ENCODE data around the gene RAB6B. TPM values are rescaled to one million over a fixed set of nuclear protein-coding genes. Genes with fewer than 3 reads are reported as not detected.

Gene RAB6B
- total and polyA plus RNA-seq, 4 experiments from 2014 or later: 0.34 to 1.8 (median 0.46) TPM

DNA sequence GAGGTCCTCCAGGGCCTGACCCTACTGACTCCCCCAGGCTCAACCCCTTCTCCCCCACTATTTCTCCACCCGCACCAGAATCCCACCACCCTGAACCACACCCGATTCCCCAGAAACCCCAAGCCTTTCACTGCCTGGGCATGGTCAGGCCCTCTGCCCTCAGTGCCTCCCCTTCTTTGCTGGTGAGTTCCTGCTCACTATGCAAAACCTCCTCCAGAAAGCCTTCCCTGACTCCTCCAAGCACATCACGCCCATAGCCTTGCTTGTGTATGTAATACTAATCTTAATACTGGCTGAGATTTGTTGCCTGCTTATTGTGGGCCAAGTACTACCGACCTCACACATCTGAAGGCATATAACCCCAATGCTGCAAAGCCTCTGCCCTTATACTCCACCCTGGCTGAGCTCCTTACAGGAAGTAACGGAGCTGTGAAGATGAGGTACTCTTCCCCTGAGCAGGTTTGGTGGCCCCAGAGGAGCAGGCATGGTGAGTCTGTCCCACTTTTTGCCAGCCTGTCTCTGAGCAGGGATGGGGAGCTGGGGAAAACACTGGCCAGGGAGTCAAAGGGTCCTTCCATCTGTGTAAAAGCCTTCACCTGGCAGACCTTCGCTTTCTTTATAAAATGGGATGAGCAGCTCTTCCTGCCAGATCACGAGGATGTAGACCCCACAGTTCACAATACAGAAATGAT is 9.5 kb downstream of the RAB6B start:
- ChIA-PET POLR2A (ENCODE audit: partially characterized antibody) (no interaction called here), CTCF (ENCODE audit: partially characterized antibody) (no interaction called here)
- H3K36me3 ChIP-seq (ENCODE audit: insufficient read depth, low read length): no peaks in the 10 kb centered on the region
- no peaks in the 10 kb centered on the region for H3K9me3 Mint-ChIP-seq
- DNase-seq: no peak
- H3K9me3 ChIP-seq (ENCODE audit: control insufficient read depth in 1 of 2, low read length in 2 of 2): no peaks in the 10 kb centered on the region
- peaks cover 9% of the 10 kb centered on the region for H3K4me1 ChIP-seq (ENCODE audit: insufficient read depth, low read length)
- H3K36me3 Mint-ChIP-seq: no peaks in the 10 kb centered on the region
- no peak overlapping the region for H3K27ac Mint-ChIP-seq
- no peak overlapping the region for H3K27ac ChIP-seq (ENCODE audit: low read depth, low read length)
- no peak overlapping the region for H3K4me3 ChIP-seq (ENCODE audit: low read length in 2 of 2)
- H3K27me3 ChIP-seq (ENCODE audit: insufficient read depth, low read length): no peaks in the 10 kb centered on the region
- intact Hi-C loops (cut with micrococcal nuclease): no loop called here
- no peak overlapping the region for H3K4me3 Mint-ChIP-seq
- peaks cover 10 to 13% of the 10 kb centered on the region in 2 donors for H3K27me3 Mint-ChIP-seq
- H3K4me1 Mint-ChIP-seq: peaks cover 0 to 32% (median 19%) of the 10 kb centered on the region in 4 donors

DNA sequence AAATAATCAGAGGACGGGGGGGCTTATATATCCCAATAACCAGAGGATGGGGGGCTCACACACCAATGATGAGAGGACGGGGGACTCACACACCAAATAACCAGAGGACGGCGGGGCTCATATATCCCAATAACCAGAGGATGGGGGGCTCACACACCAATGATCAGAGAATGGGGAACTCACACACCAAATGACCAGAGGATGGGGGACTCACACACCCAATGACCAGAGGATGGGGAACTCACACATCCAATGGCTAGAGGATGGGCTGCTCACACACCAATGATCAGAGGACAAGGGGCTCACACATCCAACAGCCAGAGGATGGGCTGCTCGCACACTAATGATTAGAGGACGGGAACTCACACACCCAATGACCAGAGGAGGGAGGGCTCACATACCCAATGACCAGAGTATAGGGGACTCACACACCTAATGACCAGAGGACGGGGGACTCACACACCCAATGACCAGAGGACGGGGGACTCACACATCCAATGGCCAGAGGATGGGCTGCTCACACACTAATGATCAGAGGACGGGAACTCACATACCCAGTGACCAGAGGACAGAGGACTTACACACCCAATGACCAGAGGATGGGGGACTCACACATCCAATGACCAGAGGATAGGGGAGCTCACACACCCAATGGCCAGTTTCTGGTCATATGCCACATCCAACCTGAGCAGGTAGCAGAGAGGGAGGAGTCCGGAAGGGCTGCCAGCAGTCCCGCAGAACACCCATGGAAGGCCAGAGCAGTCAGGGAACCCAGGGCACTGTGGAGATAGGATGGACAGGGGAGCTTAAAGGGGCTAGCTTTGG is 10.6 kb downstream of the RAB6B start:
- Mint-ChIP-seq H3K4me1 (peaks cover 0 to 40% (median 23%) of the 10 kb centered on the region in 4 donors), H3K36me3 (no peaks in the 10 kb centered on the region), H3K27ac (peak overlapping the region in 1 of 7 donors; percentile 59), H3K4me3 (no peak overlapping the region), H3K27me3 (peaks cover 7 to 10% of the 10 kb centered on the region in 2 donors), H3K9me3 (no peaks in the 10 kb centered on the region)
- Histone ChIP-seq H3K9me3 (ENCODE audit: control insufficient read depth in 1 of 2, low read length in 2 of 2) (no peaks in the 10 kb centered on the region), H3K27ac (ENCODE audit: low read depth, low read length) (no peak overlapping the region), H3K27me3 (ENCODE audit: insufficient read depth, low read length) (no peaks in the 10 kb centered on the region), H3K4me3 (ENCODE audit: low read length in 2 of 2) (no peak overlapping the region), H3K36me3 (ENCODE audit: insufficient read depth, low read length) (no peaks in the 10 kb centered on the region), H3K4me1 (ENCODE audit: insufficient read depth, low read length) (peaks cover 13% of the 10 kb centered on the region)
- intact Hi-C loops (cut with micrococcal nuclease): no loop called here
- DNase-seq: no peak
- ChIA-PET CTCF (ENCODE audit: partially characterized antibody) (no interaction called here), POLR2A (ENCODE audit: partially characterized antibody) (no interaction called here)

GRCh38 chr3:133884054-133884886 is 11.4 kb downstream of the RAB6B start:
- Histone ChIP-seq H3K27me3 (ENCODE audit: insufficient read depth, low read length) (no peaks in the 10 kb centered on the region), H3K27ac (ENCODE audit: low read depth, low read length) (no peak overlapping the region), H3K4me3 (ENCODE audit: low read length in 2 of 2) (no peak overlapping the region), H3K4me1 (ENCODE audit: insufficient read depth, low read length) (peaks cover 13% of the 10 kb centered on the region), H3K9me3 (ENCODE audit: control insufficient read depth in 1 of 2, low read length in 2 of 2) (no peaks in the 10 kb centered on the region), H3K36me3 (ENCODE audit: insufficient read depth, low read length) (no peaks in the 10 kb centered on the region)
- H3K36me3 Mint-ChIP-seq: no peaks in the 10 kb centered on the region
- CTCF ChIA-PET (ENCODE audit: partially characterized antibody): no interaction called here
- H3K9me3 Mint-ChIP-seq: peaks cover 0 to 6% (median 1%) of the 10 kb centered on the region in 8 donors
- peaks cover 5 to 10% of the 10 kb centered on the region in 2 donors for H3K27me3 Mint-ChIP-seq
- POLR2A ChIA-PET (ENCODE audit: partially characterized antibody): no interaction called here
- no peak overlapping the region for H3K4me3 Mint-ChIP-seq
- intact Hi-C loops (cut with micrococcal nuclease): no loop called here
- peaks cover 0 to 44% (median 23%) of the 10 kb centered on the region in 4 donors for H3K4me1 Mint-ChIP-seq
- DNase-seq: no peak
- peak overlapping the region in 3 of 7 donors; percentile 57 to 88 (median 61) for H3K27ac Mint-ChIP-seq

- CTCF ChIA-PET (ENCODE audit: partially characterized antibody): no interaction called here
- POLR2A ChIA-PET (ENCODE audit: partially characterized antibody): no interaction called here
- no peak for DNase-seq
- Mint-ChIP-seq H3K36me3 (no peaks in the 10 kb centered on the region), H3K4me3 (peak overlapping the region in 3 of 8 donors; percentile 3 to 17 (median 13)), H3K4me1 (peaks cover 0 to 44% (median 23%) of the 10 kb centered on the region in 4 donors), H3K27me3 (peaks cover 5 to 10% of the 10 kb centered on the region in 2 donors), H3K9me3 (peaks cover 0 to 12% (median 4%) of the 10 kb centered on the region in 8 donors), H3K27ac (peak overlapping the region in 2 of 7 donors; percentile 79 to 88)
- H3K27me3 ChIP-seq (ENCODE audit: insufficient read depth, low read length): no peaks in the 10 kb centered on the region
- no peak overlapping the region for H3K27ac ChIP-seq (ENCODE audit: low read depth, low read length)
- intact Hi-C loops (cut with micrococcal nuclease): no loop called here
- H3K36me3 ChIP-seq (ENCODE audit: insufficient read depth, low read length): no peaks in the 10 kb centered on the region
- H3K9me3 ChIP-seq (ENCODE audit: control insufficient read depth in 1 of 2, low read length in 2 of 2): no peaks in the 10 kb centered on the region
- H3K4me1 ChIP-seq (ENCODE audit: insufficient read depth, low read length): peaks cover 13% of the 10 kb centered on the region
- no peak overlapping the region for H3K4me3 ChIP-seq (ENCODE audit: low read length in 2 of 2)
Measured at GRCh38 chr3:133883641-133884040, 12.0 kb downstream of the RAB6B start.

DNA sequence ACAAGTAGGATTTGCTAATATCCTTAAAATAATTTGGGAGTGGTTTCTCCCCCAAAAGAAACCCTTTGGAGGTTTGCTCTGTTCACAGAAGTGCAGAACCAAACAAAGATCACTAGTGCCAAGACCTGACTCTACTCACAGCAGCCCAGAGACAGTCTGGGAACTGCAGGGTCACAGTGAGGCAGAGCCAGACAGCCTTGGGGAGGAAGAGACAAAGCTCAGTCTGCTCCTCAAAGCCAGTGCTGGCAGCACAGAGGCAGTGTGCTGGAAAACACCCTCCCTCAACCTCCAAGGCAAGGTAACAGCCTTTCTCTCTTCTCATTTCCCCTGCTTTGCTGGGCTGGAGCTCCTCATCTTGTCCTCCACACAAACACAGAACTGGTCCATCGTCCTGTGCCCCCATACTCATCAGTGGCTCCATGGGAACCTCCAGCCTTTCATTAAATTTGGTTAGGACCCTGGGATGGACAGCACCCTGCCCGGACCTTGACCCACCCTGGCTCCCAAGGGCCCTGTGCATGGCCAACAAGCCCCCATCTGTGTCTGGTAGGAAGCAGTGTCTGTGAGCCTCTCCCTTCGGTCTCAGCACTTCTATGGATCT is 12.6 kb downstream of the RAB6B start:
- Mint-ChIP-seq H3K36me3 (no peaks in the 10 kb centered on the region), H3K4me3 (peak overlapping the region in 3 of 8 donors; percentile 3 to 41 (median 13)), H3K27me3 (peaks cover 5 to 10% of the 10 kb centered on the region in 2 donors), H3K9me3 (peaks cover 0 to 18% (median 9%) of the 10 kb centered on the region in 8 donors), H3K4me1 (peaks cover 0 to 44% (median 23%) of the 10 kb centered on the region in 4 donors), H3K27ac (peak overlapping the region in 4 of 7 donors; percentile 54 to 88 (median 76))
- no peak overlapping the region for H3K27ac ChIP-seq (ENCODE audit: low read depth, low read length)
- no peaks in the 10 kb centered on the region for H3K36me3 ChIP-seq (ENCODE audit: insufficient read depth, low read length)
- intact Hi-C loops (cut with micrococcal nuclease): no loop called here
- ChIA-PET POLR2A (ENCODE audit: partially characterized antibody) (no interaction called here), CTCF (ENCODE audit: partially characterized antibody) (no interaction called here)
- H3K27me3 ChIP-seq (ENCODE audit: insufficient read depth, low read length): no peaks in the 10 kb centered on the region
- no peaks in the 10 kb centered on the region for H3K9me3 ChIP-seq (ENCODE audit: control insufficient read depth in 1 of 2, low read length in 2 of 2)
- peaks cover 13% of the 10 kb centered on the region for H3K4me1 ChIP-seq (ENCODE audit: insufficient read depth, low read length)
- no peak overlapping the region for H3K4me3 ChIP-seq (ENCODE audit: low read length in 2 of 2)
- DNase-seq: peak in 1 of 5 donors; percentile 36

DNA sequence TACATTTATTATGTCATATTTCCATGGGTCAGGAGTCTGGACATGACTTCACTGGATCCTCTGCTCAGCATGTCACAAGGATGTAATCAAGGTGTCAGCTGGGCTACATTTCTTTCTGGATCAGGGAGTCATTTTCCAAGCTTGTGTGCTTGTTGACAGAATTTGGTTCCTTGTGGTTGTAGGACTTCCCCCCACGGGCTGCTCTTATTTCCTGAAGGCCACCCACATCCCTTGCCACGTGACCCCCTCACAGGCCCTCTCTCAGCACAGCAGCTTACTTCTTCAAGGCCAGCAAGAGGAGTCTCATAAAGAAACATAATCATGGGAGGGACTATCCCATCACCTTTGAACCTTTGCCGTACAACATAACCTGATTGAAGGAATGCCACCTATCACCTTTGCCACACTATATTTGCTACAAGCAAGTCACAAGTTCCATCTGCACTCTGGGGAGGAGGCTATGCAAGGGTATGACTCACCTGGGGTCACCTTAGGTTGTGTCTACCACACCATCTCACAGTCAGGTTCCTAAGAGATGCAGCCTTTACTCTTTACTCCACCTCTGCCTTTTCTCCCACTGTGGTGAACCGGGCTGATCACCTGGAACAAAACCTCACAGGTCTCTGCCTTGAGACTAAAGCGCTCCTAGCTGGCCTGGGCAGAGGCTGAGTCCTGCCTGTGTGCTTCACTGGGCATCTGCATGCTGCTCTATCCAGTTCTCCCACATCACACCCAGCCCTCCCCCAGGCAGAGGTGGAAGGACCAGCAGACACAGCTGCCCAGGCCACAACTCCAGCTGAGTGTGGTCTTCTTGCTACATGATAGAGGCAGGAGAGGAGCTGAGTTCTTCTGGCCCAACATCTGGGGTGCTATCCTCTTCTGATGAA is 13.5 kb downstream of the RAB6B start:
- H3K36me3 Mint-ChIP-seq: no peaks in the 10 kb centered on the region
- peaks cover 0 to 24% (median 13%) of the 10 kb centered on the region in 8 donors for H3K9me3 Mint-ChIP-seq
- peaks cover 0 to 44% (median 21%) of the 10 kb centered on the region in 4 donors for H3K4me1 Mint-ChIP-seq
- Histone ChIP-seq H3K36me3 (ENCODE audit: insufficient read depth, low read length) (no peaks in the 10 kb centered on the region), H3K4me1 (ENCODE audit: insufficient read depth, low read length) (peaks cover 13% of the 10 kb centered on the region), H3K9me3 (ENCODE audit: control insufficient read depth in 1 of 2, low read length in 2 of 2) (no peaks in the 10 kb centered on the region), H3K27ac (ENCODE audit: low read depth, low read length) (no peak overlapping the region), H3K27me3 (ENCODE audit: insufficient read depth, low read length) (no peaks in the 10 kb centered on the region), H3K4me3 (ENCODE audit: low read length in 2 of 2) (no peak overlapping the region)
- H3K27me3 Mint-ChIP-seq: peaks cover 5 to 10% of the 10 kb centered on the region in 2 donors
- H3K4me3 Mint-ChIP-seq: peak overlapping the region in 3 of 8 donors; percentile 15 to 69 (median 55)
- ChIA-PET POLR2A (ENCODE audit: partially characterized antibody) (no interaction called here), CTCF (ENCODE audit: partially characterized antibody) (interaction anchor here (1.6 kb wide), 1 partner anchor 64 kb away, joined by 3 read pairs; no protein-coding TSS in a partner anchor)
- DNase-seq: peak in 3 of 5 donors; percentile 12 to 74 (median 17)
- intact Hi-C loops (cut with micrococcal nuclease): no loop called here
- peak overlapping the region in 6 of 7 donors; percentile 57 to 79 (median 74) for H3K27ac Mint-ChIP-seq
